GM12878 (cell line): Measurements from ENCODE around the gene HIVEP3. TPM values are rescaled to one million over a fixed set of nuclear protein-coding genes. Genes with fewer than 3 reads are reported as not detected.

Source experiments
- ATAC-seq: fragments of 200-7000 bp; cut with Tn5 transposase; 3 replicates; pipeline ENCODE4 v1.9.1; 2020; ENCODE audit warnings: mild to moderate bottlenecking, moderate library complexity
- BruUV-seq: library from RNA; stranded (reverse); fragments of 400-500 nt; replicated peaks from 2 replicates; lab custom pipeline; 2021; lab: Mats Ljungman, UMichigan
- CTCF ChIA-PET: fragments of 300-600 bp; sonication (Branson Sonifier 250); formaldehyde crosslinking; extraction: SDS; loops from one replicate; lab custom pipeline; 2021; ENCODE audit warnings: inconsistent platforms; lab: Yijun Ruan, JAX
- POLR2A ChIA-PET: fragments of 350-600 bp; formaldehyde crosslinking; extraction: SDS; loops from one replicate; lab custom pipeline; 2021; ENCODE audit warnings: inconsistent platforms; lab: Charles Lee
- RAD21 ChIA-PET: fragments of 300-600 bp; sonication (Branson Sonifier 250); formaldehyde crosslinking; loops from one replicate; lab custom pipeline; 2023; ENCODE audit warnings: antibody characterized with exemption; ENCODE audit not compliant: unreplicated experiment; lab: Charles Lee
- SMC1A ChIA-PET: fragments of 300-600 bp; sonication (Branson Sonifier 250); formaldehyde crosslinking; loops from one replicate; lab custom pipeline; 2023; ENCODE audit not compliant: unreplicated experiment, uncharacterized antibody; lab: Charles Lee
- DNase-seq: peaks from one replicate; pipeline ENCODE4 v3.0.0-alpha.2; 2011; ENCODE audit warnings: low read depth, low spot score
- FAIRE-seq: peaks from 3 replicates; lab custom pipeline; 2011; peaks lifted over from hg19 to GRCh38; lab: Jason Lieb, UNC
- H2AFZ ChIP-seq: 2 replicates; pipeline ENCODE4 v1.6.0; 2011; ENCODE audit warnings: low read depth, low read length, control low read depth; ENCODE audit not compliant: control insufficient read depth
- H3K27ac ChIP-seq: 2 replicates; pipeline ENCODE4 v1.5.1; 2011; ENCODE audit warnings: control low read depth; ENCODE audit not compliant: control insufficient read depth, insufficient read depth
- H3K27me3 ChIP-seq, 2 experiments: replicated peaks in 1 of 2; 2 replicates each; pipeline versions ENCODE4 v1.6.0 to v1.6.1; 2011; ENCODE audit warnings: low read length in 1 of 2; ENCODE audit not compliant: control insufficient read depth in 2 of 2, insufficient read depth in 2 of 2
- H3K36me3 ChIP-seq, 2 experiments: 2 replicates each; pipeline ENCODE4 v1.5.1; 2011; ENCODE audit warnings: low read length in 1 of 2; ENCODE audit not compliant: control insufficient read depth in 2 of 2, insufficient read depth in 2 of 2
- H3K4me1 ChIP-seq: 2 replicates; pipeline ENCODE4 v1.6.1; 2011; ENCODE audit warnings: mild to moderate bottlenecking, low read length, moderate library complexity, mixed read lengths; ENCODE audit not compliant: control insufficient read depth, insufficient read depth
- H3K4me2 ChIP-seq: 2 replicates; pipeline ENCODE4 v1.6.0; 2011; ENCODE audit warnings: control low read depth; ENCODE audit not compliant: control insufficient read depth, insufficient read depth
- H3K4me3 ChIP-seq: fragments of 200-600 bp; sonication (generic); 2 replicates; pipeline ENCODE4 v1.5.1; 2016
- H3K79me2 ChIP-seq: 2 replicates; pipeline ENCODE4 v1.6.0; 2011; ENCODE audit warnings: low read length; ENCODE audit not compliant: control insufficient read depth, insufficient read depth
- H3K9ac ChIP-seq: 2 replicates; pipeline ENCODE4 v1.8.0; 2011; ENCODE audit warnings: low read length, control low read depth, mixed read lengths; ENCODE audit not compliant: control insufficient read depth, insufficient read depth
- H3K9me3 ChIP-seq: replicated peaks from 3 replicates; pipeline ENCODE4 v1.5.1; 2011; ENCODE audit warnings: mild to moderate bottlenecking, low read length; ENCODE audit not compliant: control insufficient read depth, insufficient read depth
- H4K20me1 ChIP-seq: 2 replicates; pipeline ENCODE4 v1.6.0; 2011; ENCODE audit not compliant: control insufficient read depth, insufficient read depth
- ATF2 ChIP-seq: IDR thresholded peaks from 2 replicates; pipeline ENCODE4 v1.6.1; 2012; ENCODE audit warnings: low read length, inconsistent platforms
- ATF7 ChIP-seq: fragments of 450-650 bp; IDR thresholded peaks from 2 replicates; pipeline ENCODE4 v1.6.1; 2016; ENCODE audit warnings: low read depth, mild to moderate bottlenecking
- CREB1 ChIP-seq: IDR thresholded peaks from 2 replicates; pipeline ENCODE4 v1.6.1; 2012; ENCODE audit warnings: low read depth, mild to moderate bottlenecking, inconsistent platforms
- MEF2A ChIP-seq: IDR thresholded peaks from 2 replicates; pipeline ENCODE4 v1.6.1; 2011; ENCODE audit warnings: low read depth, mild to moderate bottlenecking, low read length, moderate library complexity; ENCODE audit not compliant: insufficient read depth
- MYC ChIP-seq: IDR thresholded peaks from 2 replicates; pipeline ENCODE4 v1.6.1; 2011; ENCODE audit warnings: mild to moderate bottlenecking, low read length, moderate library complexity, inconsistent platforms; ENCODE audit not compliant: insufficient read depth, insufficient replicate concordance, insufficient read length, severe bottlenecking
- NBN ChIP-seq: fragments of 450-650 bp; IDR thresholded peaks from 2 replicates; pipeline ENCODE4 v1.6.1; 2016
- SUZ12 ChIP-seq: fragments of 200-600 bp; sonication (generic); IDR thresholded peaks from one replicate; pipeline ENCODE4 v1.6.1; 2018; ENCODE audit warnings: antibody characterized with exemption, mild to moderate bottlenecking; ENCODE audit not compliant: unreplicated experiment
- WGBS: methylation state at CpG from one replicate; pipeline ENCODE4 v1.1.6; 2016; ENCODE audit warnings: low lambda C conversion rate; ENCODE audit not compliant: insufficient replicate concordance, insufficient coverage; ENCODE audit errors: missing lambda C conversion rate; 5-methylcytosine and 5-hydroxymethylcytosine counted together
- in situ Hi-C: fragments of 300-500 bp; cut with MboI; formaldehyde crosslinking; loops from 9 replicates; pipeline ENCODE4 v1.14.3; 2018; ENCODE audit warnings: mixed read lengths
- intact Hi-C: fragments of 100-400 bp; cut with micrococcal nuclease; formaldehyde crosslinking; loops from one replicate; pipeline ENCODE4 v1.14.2; 2022; ENCODE audit not compliant: unreplicated experiment
- polyA plus RNA-seq, 11 experiments: library from polyadenylated mRNA; depleted of rRNA in 4 of 11; unstranded in 6 of 11; stranded (reverse) in 5 of 11; fragments of >200 nt; fragmentation: Nextera tagmentation in 4 of 11; fragmentation: Illumina TruSeq in 1 of 11; extraction: Ambion mirVana in 4 of 11; extraction: Trizol in 1 of 11; gene quantifications; 1 replicate in 1 of 11; 2 replicates in 10 of 11; pipeline versions ENCODE4 v1.2.1 to v1.2.3, GENCODE V29; 2011 to 2016; ENCODE audit warnings: inconsistent platforms in 2 of 11, missing spikeins in 2 of 11, low read depth in 1 of 11
- total RNA-seq, 4 experiments: library from RNA; depleted of rRNA in 3 of 4; stranded (reverse); fragments of >200 nt in 3 of 4; fragmentation: Illumina TruSeq in 1 of 4; extraction: Trizol in 1 of 4; gene quantifications; 2 replicates each; pipeline versions ENCODE4 v1.2.1 to v1.2.3, GENCODE V29; 2013 to 2021

HIVEP3 gene
- total and polyA plus RNA-seq, 10 of the 15 experiments (the other 5 are each of a cell fraction or from before 2014, with no cell fraction given), result 1.8 to 13.6 (median 3.8) TPM

GRCh38 chr1:41905093-41905675, 13.5 kb downstream of the HIVEP3 start:
- H3K9me3 ChIP-seq, result no peaks in the 10 kb centered on the region; the same call in 1 of the 3 replicates
- H3K27me3 ChIP-seq, result no peaks in the 10 kb centered on the region
- DNase-seq, result no peak
- in situ Hi-C loops (no loop called here), intact Hi-C loops (no loop called here)
- H3K4me2 ChIP-seq, result no peak overlapping the region
- no peak overlapping the region for H2AFZ ChIP-seq
- SMC1A ChIA-PET, result interaction anchor here (0.8 to 3.2 kb wide), 9 partner anchors 9 to 208 kb away, joined by 3 to 16 read pairs (median 3); no protein-coding TSS in a partner anchor
- POLR2A ChIA-PET, result interaction anchor here (0.5 to 0.8 kb wide), 2 partner anchors 12 to 207 kb away, joined by 3 read pairs; no protein-coding TSS in a partner anchor
- 0% methylated on average over 1 of the region's 1 CpG for WGBS
- no peak overlapping the region; the same call in 1 of the 2 replicates for H3K27ac ChIP-seq
- BruUV-seq, result no TSS peak
- peak; percentile 51 for ATAC-seq
- CTCF ChIA-PET, result interaction anchor here (0.7 to 3.0 kb wide), 4 partner anchors 8 to 23 kb away, joined by 3 to 9 read pairs (median 3); no protein-coding TSS in a partner anchor
- FAIRE-seq, result no peak
- H3K79me2 ChIP-seq, result no peaks in the 10 kb centered on the region
- H3K36me3 ChIP-seq, result no peaks in the 10 kb centered on the region
- H3K9ac ChIP-seq, result no peak overlapping the region
- TF ChIP-seq SUZ12, result no peak
- TF ChIP-seq NBN, result no peak
- TF ChIP-seq ATF2, result no peak
- no peak for TF ChIP-seq ATF7
- TF ChIP-seq MEF2A, result no peak
- TF ChIP-seq MYC, result no peak
- no peak for TF ChIP-seq CREB1
- H3K4me1 ChIP-seq, result peaks cover 17% of the 10 kb centered on the region
- H4K20me1 ChIP-seq, result no peaks in the 10 kb centered on the region
- RAD21 ChIA-PET, result no interaction called here
- H3K4me3 ChIP-seq, result no peak overlapping the region
